Uterus (tissue), 4 donors: Measurements from ENCODE around the gene ASB10. TPM values are rescaled to one million over a fixed set of nuclear protein-coding genes. Genes with fewer than 3 reads are reported as not detected.

Source experiments
- total RNA-seq, 4 donors: library from RNA; depleted of rRNA in 3 of 4; stranded (reverse); fragments of >200 nt in 3 of 4; gene quantifications; one replicate each; pipeline versions ENCODE4 v1.1.0 to v1.2.4, GENCODE V29; 2014 to 2023
- donor health status: DM: yes; HTN: yes; CAD: no.

The ASB10 gene
- total RNA-seq, 4 donors from 2014 or later = not detected

Other genes starting within 250 kb of the ASB10 start
- 10 to 100 TPM in 3 of 4 donors, 1 to 10 TPM in 1; 9.1 to 51.0 (median 22.8) TPM for gene KCNH2, start 208.9 kb downstream of the ASB10 start, total RNA-seq
- 10 to 100 TPM in 2 of 4 donors, 1 to 10 TPM in 2; 6.6 to 50.1 (median 15.8) TPM for gene NOS3, start 196.2 kb downstream of the ASB10 start, total RNA-seq
- gene ATG9B, start 162.8 kb downstream of the ASB10 start, total RNA-seq = 1 to 10 TPM in 1 of 4 donors, under 1 TPM in 2, not detected in 1; 0.55 to 1.5 (median 0.76) TPM
- 10 to 100 TPM; 18.7 to 54.3 (median 26.0) TPM for gene ABCB8, start 158.8 kb downstream of the ASB10 start, total RNA-seq
- 10 to 100 TPM in 1 of 4 donors, 1 to 10 TPM in 2, not detected in 1; 1.0 to 16.8 (median 1.3) TPM for gene ASIC3, start 138.7 kb downstream of the ASB10 start, total RNA-seq
- 1 to 10 TPM in 3 of 4 donors, under 1 TPM in 1; 0.51 to 9.3 (median 2.7) TPM for gene CDK5, start 129.4 kb downstream of the ASB10 start, total RNA-seq
- gene SLC4A2, start 127.7 kb downstream of the ASB10 start, total RNA-seq = 100 to 1,000 TPM in 2 of 4 donors, 10 to 100 TPM in 2; 37.4 to 177 (median 88.6) TPM
- 10 to 100 TPM; 37.1 to 84.9 (median 52.4) TPM for gene FASTK, start 106.4 kb downstream of the ASB10 start, total RNA-seq
- 10 to 100 TPM in 2 of 4 donors, 1 to 10 TPM in 2; 2.9 to 32.8 (median 8.6) TPM for gene TMUB1, start 103.8 kb downstream of the ASB10 start, total RNA-seq
- 100 to 1,000 TPM in 1 of 4 donors, 10 to 100 TPM in 3; 28.2 to 174 (median 53.2) TPM for gene AGAP3, start 100.8 kb downstream of the ASB10 start, total RNA-seq
- gene GBX1, start 19.6 kb downstream of the ASB10 start, total RNA-seq = under 1 TPM in 1 of 4 donors, not detected in 3; 0.41 TPM
- gene H2BK1, start 23.2 kb upstream of the ASB10 start, total RNA-seq = 1 to 10 TPM in 1 of 4 donors, not detected in 3; 4.4 TPM
- 10 to 100 TPM in 3 of 4 donors, 1 to 10 TPM in 1; 6.8 to 39.2 (median 37.7) TPM for gene ABCF2, start 40.0 kb upstream of the ASB10 start, total RNA-seq
- gene CHPF2, start 45.2 kb upstream of the ASB10 start, total RNA-seq = 10 to 100 TPM; 18.5 to 32.6 (median 31.2) TPM
- gene SMARCD3, start 61.4 kb upstream of the ASB10 start, total RNA-seq = 10 to 100 TPM; 21.3 to 80.7 (median 43.3) TPM
- gene NUB1, start 154.6 kb upstream of the ASB10 start, total RNA-seq = 10 to 100 TPM; 27.9 to 51.1 (median 39.1) TPM
- 100 to 1,000 TPM in 1 of 4 donors, 10 to 100 TPM in 2, 1 to 10 TPM in 1; 3.2 to 100 (median 53.4) TPM for gene WDR86, start 222.8 kb upstream of the ASB10 start, total RNA-seq